Mononuclear cell (primary cell): Measurements from ENCODE around the gene DIO3. TPM values are rescaled to one million over a fixed set of nuclear protein-coding genes. Genes with fewer than 3 reads are reported as not detected.
"Not testable (repeated sequence)": the region's sequence is repeated elsewhere in the genome, so short reads cannot be mapped to it uniquely, and the experiment has no call there.

Source experiments
- H3K27me3 ChIP-seq: 2 replicates; pipeline ENCODE4 v1.6.0; 2011; ENCODE audit warnings: low read length, control low read depth; ENCODE audit not compliant: insufficient read depth
- H3K4me1 ChIP-seq: 2 replicates; pipeline ENCODE4 v1.5.1; 2011; ENCODE audit warnings: mild to moderate bottlenecking, low read length, control low read depth; ENCODE audit not compliant: insufficient read depth
- H3K4me3 ChIP-seq: 2 replicates; pipeline ENCODE4 v1.5.1; 2011; ENCODE audit warnings: mild to moderate bottlenecking, low read length, moderate library complexity
- H3K9me3 ChIP-seq: 2 replicates; pipeline ENCODE4 v1.5.1; 2011; ENCODE audit warnings: low read depth, mild to moderate bottlenecking, control low read depth, low read length
- total RNA-seq: library from RNA; depleted of rRNA; stranded (reverse); fragments of >200 nt; gene quantifications from one replicate; pipeline ENCODE4 v1.2.3, GENCODE V29; 2012

The DIO3 gene
- total RNA-seq, 1 donor = not detected

DNA sequence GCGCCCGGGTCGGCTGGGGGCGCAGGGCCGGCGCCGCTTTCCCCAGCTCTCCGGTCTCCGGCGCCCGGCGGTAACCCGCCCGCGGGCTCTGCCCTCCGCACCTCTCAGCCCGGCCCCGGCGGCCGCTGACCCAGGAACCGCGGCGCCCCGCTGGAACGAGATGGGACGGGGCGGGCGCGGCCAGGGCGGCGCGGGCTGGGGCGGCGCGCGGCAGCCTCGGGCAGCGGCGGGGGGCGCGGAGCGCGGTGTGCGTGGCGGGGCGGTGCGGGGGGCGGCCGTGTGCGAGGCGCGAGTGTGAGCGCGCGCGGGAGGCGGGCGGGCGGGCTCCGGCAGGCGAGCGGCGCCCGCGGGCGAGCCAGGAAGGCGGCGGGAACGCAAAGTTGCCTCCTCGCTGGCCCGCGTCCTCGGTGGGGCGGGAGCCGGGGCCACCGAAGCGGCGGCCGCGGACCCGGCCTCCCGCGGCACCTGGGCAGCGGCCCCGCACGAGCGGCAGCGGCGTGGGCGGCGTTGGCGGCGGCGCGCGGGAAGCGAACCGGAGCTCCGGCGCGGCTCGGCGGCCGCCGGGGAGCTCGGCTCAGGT, 671 bp upstream of the DIO3 start:
- Histone ChIP-seq H3K9me3 (no peaks in the 10 kb centered on the region), H3K27me3 (peaks cover 53% of the 10 kb centered on the region), H3K4me3 (no peak overlapping the region), H3K4me1 (no peaks in the 10 kb centered on the region)

DNA sequence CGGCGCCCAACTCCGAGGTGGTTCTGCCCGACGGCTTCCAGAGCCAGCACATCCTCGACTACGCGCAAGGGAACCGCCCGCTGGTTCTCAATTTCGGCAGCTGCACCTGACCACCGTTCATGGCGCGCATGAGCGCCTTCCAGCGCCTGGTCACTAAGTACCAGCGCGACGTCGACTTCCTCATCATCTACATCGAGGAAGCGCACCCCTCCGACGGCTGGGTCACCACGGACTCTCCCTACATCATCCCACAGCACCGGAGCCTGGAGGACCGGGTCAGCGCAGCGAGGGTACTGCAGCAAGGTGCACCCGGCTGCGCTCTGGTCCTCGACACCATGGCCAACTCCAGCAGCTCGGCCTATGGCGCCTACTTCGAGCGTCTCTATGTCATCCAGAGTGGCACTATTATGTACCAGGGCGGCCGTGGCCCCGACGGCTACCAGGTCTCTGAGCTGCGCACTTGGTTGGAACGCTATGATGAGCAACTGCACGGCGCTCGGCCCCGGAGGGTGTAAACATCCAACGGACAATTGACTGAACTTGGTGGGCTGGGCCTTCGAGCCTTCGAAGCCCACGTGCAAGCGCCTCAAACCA, 699 bp downstream of the DIO3 start:
- H3K4me3 ChIP-seq = no peak overlapping the region
- H3K4me1 ChIP-seq = no peaks in the 10 kb centered on the region
- no peaks in the 10 kb centered on the region for H3K9me3 ChIP-seq
- peaks cover 61% of the 10 kb centered on the region for H3K27me3 ChIP-seq

DNA sequence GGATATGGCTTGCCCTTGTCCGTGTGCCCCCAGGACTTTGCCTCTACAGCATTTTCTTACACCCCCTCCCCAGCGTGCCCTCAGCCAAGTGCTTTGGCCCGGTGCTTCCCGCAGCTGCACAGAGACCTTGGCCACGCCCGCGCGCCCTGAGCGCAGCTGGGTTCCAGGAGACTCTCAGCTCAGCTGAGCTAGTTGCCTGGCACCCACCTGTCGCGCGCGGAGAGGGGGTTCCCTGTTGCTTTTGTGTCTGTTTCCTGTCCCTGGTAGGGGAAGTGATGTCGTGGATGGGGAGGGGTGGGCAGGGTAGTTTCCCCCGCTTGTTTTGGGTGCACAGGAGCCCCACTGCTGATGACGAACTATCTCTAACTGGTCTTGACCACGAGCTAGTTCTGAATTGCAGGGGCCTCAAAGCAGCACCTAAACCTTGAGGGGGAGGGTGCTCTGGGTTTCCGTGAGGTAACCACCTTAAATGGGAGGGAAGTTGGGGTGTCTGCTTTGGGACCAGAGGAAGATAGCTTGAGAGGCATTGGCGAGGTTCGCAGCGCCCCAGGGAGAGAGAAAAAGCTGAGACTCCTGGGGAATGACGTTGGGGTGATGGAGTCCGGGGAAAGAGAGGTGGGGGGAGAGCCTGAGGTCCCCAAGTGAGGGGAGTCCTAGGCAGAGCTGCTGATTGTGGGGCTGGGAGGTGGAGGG, 1.5 kb downstream of the DIO3 start:
- H3K4me1 ChIP-seq = no peaks in the 10 kb centered on the region
- peaks cover 63% of the 10 kb centered on the region for H3K27me3 ChIP-seq
- H3K9me3 ChIP-seq = no peaks in the 10 kb centered on the region
- H3K4me3 ChIP-seq = no peak overlapping the region

DNA sequence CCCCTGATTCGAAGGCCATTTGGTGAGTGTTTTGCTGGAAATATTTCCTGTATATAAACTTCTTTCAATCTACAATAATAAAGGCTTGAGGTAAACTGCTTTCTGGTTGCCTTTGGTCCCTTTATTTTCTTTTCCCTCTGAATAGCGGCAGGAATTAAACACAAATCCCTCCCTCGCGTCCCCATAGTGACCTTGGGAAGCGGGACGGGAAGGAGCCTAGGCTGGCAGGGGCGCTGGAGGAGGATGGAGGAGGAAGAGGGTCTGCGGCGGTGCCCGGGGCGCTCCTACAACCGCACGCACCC, 2.0 kb downstream of the DIO3 start:
- no peaks in the 10 kb centered on the region for H3K4me1 ChIP-seq
- no peak overlapping the region for H3K4me3 ChIP-seq
- H3K27me3 ChIP-seq = peaks cover 64% of the 10 kb centered on the region
- H3K9me3 ChIP-seq = no peaks in the 10 kb centered on the region

DNA sequence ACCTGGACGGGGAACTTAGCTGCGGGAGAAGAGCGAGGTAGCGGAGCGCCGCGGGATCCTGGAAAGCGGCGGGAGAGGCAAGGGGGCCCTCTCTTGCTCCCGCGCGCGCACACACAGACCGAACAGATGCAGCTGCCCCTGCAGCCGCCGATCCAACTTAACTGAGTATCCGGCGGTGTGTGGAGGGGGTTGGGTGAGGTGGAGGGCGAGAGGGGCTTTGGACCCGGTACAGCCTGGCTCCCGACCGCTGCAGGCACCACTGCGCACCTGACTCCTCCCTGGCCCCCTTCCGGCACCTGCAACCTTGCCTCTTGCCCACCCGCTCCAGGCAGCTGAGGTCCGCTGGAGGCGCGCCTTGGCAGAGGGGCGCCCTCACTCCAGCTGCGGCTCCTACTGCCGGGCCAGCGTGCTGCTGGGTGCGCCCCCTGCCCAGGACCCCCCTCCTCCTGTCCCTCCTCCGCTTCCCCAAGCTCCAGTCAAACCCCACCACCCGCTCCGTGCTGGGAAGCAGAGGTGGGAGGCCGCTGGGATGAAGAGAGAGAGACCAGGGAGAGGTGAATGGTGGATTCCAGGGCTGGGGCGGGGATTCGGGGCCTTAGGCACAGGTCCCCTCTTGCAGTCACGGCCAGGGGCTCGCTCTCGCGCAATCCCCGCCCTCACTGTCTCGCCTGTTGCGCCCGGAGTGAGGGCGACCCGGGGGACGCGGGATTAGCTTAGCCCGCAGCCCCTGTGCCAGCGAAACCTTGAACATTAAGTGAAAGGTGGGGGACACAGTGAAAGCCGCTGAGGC, 2.6 kb downstream of the DIO3 start:
- H3K4me3 ChIP-seq = no peak overlapping the region
- no peaks in the 10 kb centered on the region for H3K9me3 ChIP-seq
- H3K27me3 ChIP-seq = peaks cover 60% of the 10 kb centered on the region
- no peaks in the 10 kb centered on the region for H3K4me1 ChIP-seq

DNA sequence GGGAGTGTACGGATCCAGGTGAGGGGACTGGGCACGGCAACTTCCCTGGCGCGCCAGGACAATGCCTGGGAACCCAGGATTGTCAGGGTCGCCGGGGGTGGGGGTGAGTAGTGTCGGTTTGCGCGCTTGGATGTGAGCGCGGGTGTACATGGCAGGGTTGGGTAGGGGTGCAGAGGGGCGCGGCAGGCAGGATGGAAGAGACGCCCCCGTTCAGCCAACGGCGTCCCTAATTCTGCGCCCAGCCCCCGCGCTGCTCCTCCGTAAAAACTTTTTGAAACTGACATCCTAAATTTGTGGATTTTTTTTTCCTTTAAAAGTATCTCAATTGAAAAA, 3.1 kb downstream of the DIO3 start:
- H3K4me1 ChIP-seq = no peaks in the 10 kb centered on the region
- H3K4me3 ChIP-seq = no peak overlapping the region
- H3K9me3 ChIP-seq = no peaks in the 10 kb centered on the region
- peaks cover 55% of the 10 kb centered on the region for H3K27me3 ChIP-seq

DNA sequence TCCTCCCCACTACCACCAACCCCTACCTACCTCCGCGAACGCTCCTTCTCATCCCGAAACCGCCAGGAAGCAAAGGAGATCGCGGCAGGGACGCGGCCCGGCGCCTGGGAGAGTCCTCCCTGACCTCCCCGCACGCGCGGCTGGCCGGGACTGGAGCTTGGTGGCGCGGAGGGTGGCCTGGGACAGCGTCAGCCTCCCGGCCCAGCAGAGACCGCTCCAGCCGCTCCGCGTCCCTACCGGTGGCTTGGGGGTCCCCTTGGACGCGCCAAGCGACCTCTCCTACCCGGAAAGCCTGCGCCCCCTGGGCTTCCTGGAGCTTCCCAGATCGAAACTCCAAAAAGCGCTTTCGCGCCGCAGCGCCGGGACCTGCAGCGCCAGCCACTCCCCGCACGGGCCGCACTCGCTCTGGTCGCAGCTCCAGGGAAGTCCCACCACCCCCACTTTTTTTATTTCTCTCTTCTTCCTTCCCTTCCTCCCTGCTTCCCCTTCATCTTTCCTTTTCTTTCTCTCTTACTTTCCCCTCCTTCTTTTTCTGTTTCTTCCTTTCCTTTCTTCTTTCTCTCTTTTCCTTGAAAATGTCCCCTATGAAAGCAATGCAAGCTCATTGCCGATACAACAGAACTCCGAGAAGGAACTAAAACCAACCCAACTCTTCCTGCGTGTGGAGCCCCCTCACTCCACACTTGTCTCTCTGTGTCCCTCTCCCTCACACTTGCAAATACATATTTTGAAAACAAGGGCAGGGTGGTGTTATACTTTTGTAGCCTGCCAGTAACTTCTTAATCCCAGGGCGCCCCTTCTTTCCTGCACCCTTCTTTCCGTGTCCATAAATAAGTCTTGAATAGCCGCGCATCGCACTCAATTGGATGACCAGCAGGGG, 3.8 kb downstream of the DIO3 start:
- Histone ChIP-seq H3K4me1 (no peaks in the 10 kb centered on the region), H3K9me3 (no peaks in the 10 kb centered on the region), H3K27me3 (peaks cover 53% of the 10 kb centered on the region), H3K4me3 (no peak overlapping the region)

DNA sequence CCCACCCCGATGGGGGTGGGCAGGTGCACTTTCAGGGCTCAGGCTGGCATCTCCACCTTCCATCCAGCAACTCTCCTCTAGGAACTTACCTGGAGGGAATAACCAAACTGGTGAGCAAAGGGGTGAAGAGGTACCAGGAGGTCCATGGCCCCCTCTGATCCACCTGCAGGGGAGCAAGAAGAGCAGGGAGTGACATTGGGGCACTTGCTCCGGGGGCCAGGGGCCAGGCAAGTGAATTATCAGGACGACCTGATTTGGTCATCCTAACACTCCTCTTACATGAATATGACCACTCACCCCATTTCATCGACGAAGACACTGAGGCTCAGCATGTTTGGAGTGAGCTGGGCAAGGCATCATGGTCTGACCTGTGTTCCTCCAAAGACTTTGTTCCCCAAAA, 6.0 kb downstream of the DIO3 start:
- H3K9me3 ChIP-seq = no peaks in the 10 kb centered on the region
- H3K27me3 ChIP-seq = peaks cover 43% of the 10 kb centered on the region
- no peak overlapping the region for H3K4me3 ChIP-seq
- H3K4me1 ChIP-seq = no peaks in the 10 kb centered on the region

DNA sequence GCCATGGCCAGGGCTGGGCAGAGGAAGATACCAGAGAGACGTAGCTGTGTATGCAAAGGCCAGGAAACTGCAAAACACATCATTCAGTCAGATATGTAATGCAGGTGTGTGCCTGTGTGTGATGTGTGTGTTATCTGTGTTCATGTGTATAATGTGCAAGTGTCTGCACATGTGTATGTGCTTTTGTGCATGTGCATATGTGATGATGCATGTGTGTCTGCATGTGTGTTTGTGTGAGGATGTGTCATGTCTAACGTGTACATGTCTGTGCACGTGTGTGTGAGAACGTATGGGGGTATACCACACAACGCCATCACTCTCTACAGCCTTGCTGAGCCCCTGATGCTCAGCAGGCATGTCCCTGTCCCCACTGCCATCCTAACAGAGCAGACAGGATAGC, 9.7 kb downstream of the DIO3 start:
- no peak overlapping the region for H3K4me3 ChIP-seq
- peaks cover 9% of the 10 kb centered on the region for H3K27me3 ChIP-seq
- no peaks in the 10 kb centered on the region for H3K4me1 ChIP-seq
- H3K9me3 ChIP-seq = no peaks in the 10 kb centered on the region

DNA sequence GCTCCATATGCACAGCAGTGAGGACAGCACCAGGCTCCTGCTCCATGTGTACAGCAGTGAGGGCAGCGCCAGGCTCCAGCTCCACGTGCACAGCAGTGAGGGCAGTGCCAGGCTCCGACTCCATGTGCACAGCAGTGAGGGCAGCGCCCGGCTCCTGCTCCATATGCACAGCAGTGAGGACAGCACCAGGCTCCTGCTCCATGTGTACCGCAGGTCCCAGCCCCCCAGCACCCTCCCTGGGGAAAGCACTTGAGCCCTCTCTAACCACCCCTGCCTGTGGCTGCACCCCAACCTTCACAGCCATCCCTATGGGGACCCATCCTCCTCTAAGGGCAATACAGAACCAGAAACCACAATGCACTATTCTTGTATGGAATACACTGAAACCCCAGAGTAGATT, 11.2 kb downstream of the DIO3 start:
- not testable (repeated sequence) for H3K4me1 ChIP-seq, H3K9me3 ChIP-seq, H3K4me3 ChIP-seq, H3K27me3 ChIP-seq

DNA sequence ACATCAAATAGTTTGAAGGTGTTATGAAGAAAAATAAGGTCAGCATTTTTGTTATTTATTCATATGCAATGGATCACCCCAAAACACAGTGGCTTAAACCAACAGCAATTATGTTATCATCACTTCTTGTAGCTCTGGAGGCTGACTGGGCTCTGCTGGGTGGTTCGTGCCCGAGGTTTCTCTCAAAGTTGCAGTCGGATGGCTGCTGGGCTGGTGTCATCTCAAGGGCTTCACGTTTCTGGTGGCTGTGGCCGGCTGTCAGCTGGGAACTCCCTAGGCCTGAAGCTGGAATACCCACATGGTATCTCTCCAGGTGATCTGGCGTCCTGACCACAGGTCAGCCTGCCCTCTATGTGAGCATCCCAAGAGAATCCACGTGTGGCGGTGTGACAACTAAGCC, 12.0 kb downstream of the DIO3 start:
- Histone ChIP-seq H3K4me1 (no peaks in the 10 kb centered on the region), H3K4me3 (no peak overlapping the region), H3K27me3 (peaks cover 1% of the 10 kb centered on the region), H3K9me3 (no peaks in the 10 kb centered on the region)

DNA sequence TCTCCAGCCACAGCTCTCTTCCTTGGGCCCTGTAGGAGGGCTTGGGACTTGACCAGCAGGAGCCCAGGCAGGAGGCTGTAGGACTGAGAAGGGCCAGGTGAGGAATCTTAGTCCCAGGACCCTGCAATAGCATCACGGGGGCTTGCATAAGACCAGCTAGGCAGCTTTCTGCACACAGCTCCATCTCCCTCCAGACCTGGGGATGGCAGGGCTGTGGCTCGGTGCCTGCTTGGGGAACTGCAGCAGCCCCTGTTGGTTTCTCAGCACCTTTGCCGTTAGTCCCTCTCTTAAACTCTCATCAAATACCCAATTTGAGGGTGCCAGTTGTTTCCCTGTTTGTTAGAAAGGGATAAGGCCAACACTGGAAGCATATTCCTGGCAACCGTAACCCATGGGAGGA, 14.3 kb downstream of the DIO3 start:
- H3K27me3 ChIP-seq = no peaks in the 10 kb centered on the region
- no peaks in the 10 kb centered on the region for H3K9me3 ChIP-seq
- H3K4me3 ChIP-seq = no peak overlapping the region
- H3K4me1 ChIP-seq = no peaks in the 10 kb centered on the region

DNA sequence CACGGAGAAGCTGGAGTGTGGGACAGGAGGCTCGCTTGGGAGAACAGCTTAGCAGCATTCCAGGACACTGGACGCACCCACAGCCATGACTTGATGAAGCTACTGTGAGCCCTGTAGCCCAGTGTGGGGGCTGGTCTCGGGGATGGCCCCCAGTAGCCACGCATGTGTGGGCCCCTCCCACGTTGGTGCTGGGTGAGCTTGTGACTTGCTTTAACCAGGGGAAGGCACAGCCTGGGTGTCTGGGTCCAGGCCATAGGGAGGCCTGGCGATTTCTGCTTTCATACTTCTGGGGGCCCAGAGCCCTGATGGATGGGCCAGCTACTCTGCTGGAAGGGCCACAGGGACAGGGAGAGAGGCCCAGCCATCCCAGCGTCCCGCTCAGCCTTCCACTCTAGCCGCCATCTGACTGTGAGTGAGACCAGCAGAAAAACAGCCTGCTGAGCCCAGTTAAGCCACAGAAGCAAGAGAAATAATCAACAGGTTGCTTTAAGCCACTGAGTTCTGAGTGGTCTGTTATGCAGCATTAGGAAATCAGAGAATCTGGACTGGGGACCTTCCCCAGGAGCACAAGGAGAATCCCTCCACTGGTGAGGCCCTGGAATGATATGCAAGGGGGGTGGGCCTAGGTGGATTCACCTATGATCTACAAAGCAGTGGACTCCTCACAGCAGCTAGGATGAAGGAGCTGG, 16.1 kb downstream of the DIO3 start:
- H3K4me1 ChIP-seq = no peaks in the 10 kb centered on the region
- H3K9me3 ChIP-seq = no peaks in the 10 kb centered on the region
- H3K4me3 ChIP-seq = no peak overlapping the region
- H3K27me3 ChIP-seq = no peaks in the 10 kb centered on the region

DNA sequence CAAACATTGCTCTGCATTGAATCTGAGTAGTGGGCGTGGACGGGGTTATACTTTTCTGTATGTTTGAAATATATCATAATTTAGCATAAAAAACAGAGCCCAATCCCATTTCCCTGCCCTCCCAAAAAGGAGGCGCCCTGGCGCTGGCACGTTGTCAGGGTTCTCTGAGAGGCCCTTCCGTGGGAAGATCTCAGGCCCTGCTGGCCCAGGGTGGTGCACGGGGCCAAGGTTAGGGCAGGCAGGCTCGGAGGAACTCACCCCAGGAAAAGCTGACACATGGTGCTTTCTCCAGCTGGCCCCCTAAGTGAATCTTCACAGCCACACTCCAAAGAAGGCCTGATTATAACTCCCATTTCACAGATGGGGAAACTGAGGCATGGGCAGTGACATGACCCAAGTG, 17.2 kb downstream of the DIO3 start:
- Histone ChIP-seq H3K9me3 (no peaks in the 10 kb centered on the region), H3K4me1 (no peaks in the 10 kb centered on the region), H3K27me3 (no peaks in the 10 kb centered on the region), H3K4me3 (no peak overlapping the region)
